Adrenal gland (tissue), 12 donors: Measurements from ENCODE around the gene KDM4C. TPM values are rescaled to one million over a fixed set of nuclear protein-coding genes. Genes with fewer than 3 reads are reported as not detected.

Source experiments
- DNase-seq, 7 donors: peaks; one replicate each; pipeline ENCODE4 v3.0.0-alpha.2; 2019 to 2020
- H3K27ac ChIP-seq, 5 donors: fragments of 200-600 bp; sonication (generic) in 4 of 5; 1 replicate in 3 of 5; 2 replicates in 2 of 5; pipeline versions ENCODE4 v1.5.1 to v1.8.0; 2016 to 2020; ENCODE audit warnings: mild to moderate bottlenecking in 1 of 5
- H3K27me3 ChIP-seq: fragments of 200-600 bp; 2 replicates; pipeline ENCODE4 v1.8.0; 2021
- H3K36me3 ChIP-seq, 2 donors: fragments of 200-600 bp; replicated peaks in 1 of 2; 1 replicate in 1 of 2; 2 replicates in 1 of 2; pipeline versions ENCODE4 v1.5.1 to v1.8.0; 2018 to 2022
- H3K4me1 ChIP-seq, 2 donors: fragments of 200-600 bp; replicated peaks in 1 of 2; 1 replicate in 1 of 2; 2 replicates in 1 of 2; pipeline versions ENCODE4 v1.5.1 to v1.8.0; 2018 to 2021
- H3K4me3 ChIP-seq, 4 donors: fragments of 200-600 bp; sonication (generic) in 3 of 4; one replicate each; pipeline ENCODE4 v1.5.1; 2016 to 2018
- H3K9me3 ChIP-seq, 3 donors: fragments of 200-600 bp; sonication (generic) in 1 of 3; replicated peaks in 1 of 3; 1 replicate in 2 of 3; 2 replicates in 1 of 3; pipeline versions ENCODE4 v1.5.1 to v1.8.0; 2016 to 2021
- CTCF ChIP-seq, 6 experiments: fragments of 450-650 bp in 4 of 6; fragments of 200-600 bp in 2 of 6; sonication (generic) in 1 of 6; IDR thresholded peaks; 1 replicate in 5 of 6; 2 replicates in 1 of 6; pipeline versions ENCODE4 v1.5.1 to v1.8.0; 2016 to 2021; ENCODE audit warnings: antibody characterized with exemption in 6 of 6, mild to moderate bottlenecking in 2 of 6, moderate library complexity in 1 of 6
- POLR2A ChIP-seq, 2 donors: fragments of 450-650 bp; IDR thresholded peaks; one replicate each; pipeline ENCODE4 v1.6.1; 2017; ENCODE audit warnings: antibody characterized with exemption in 2 of 2, mild to moderate bottlenecking in 2 of 2, moderate library complexity in 1 of 2
- WGBS, 4 donors: extraction: QIAGEN DNeasy Blood & Tissue Kit in 2 of 4; methylation state at CpG; one replicate each; pipeline versions ENCODE4 v1.1.5 to v1.1.7; 2013 to 2017; 5-methylcytosine and 5-hydroxymethylcytosine counted together
- intact Hi-C, 2 donors: fragments of 100-400 bp; cut with DNase I; formaldehyde crosslinking; loops; one replicate each; pipeline versions ENCODE4 v1.14.1 to v1.15.0; 2022 to 2023
- polyA plus RNA-seq, 3 donors: library from polyadenylated mRNA; stranded (reverse); fragments of 200-250 nt in 2 of 3; fragments of 350-450 nt in 1 of 3; fragmentation: Illumina TruSeq in 1 of 3; extraction: RNeasy Lipid Tissue Mini Kit (QIAGEN cat#74804) in 1 of 3; gene quantifications; one replicate each; pipeline ENCODE4 v1.2.3, GENCODE V29; 2013 to 2014
- total RNA-seq, 9 donors: library from RNA; depleted of rRNA in 4 of 9; stranded (reverse); fragments of >200 nt in 4 of 9; fragments of 120-200 nt in 1 of 9; fragmentation: NEBNext Ultra II Directional in 1 of 9; extraction: Animal tissue kit (Norgen Biotek cat#: 25700) in 1 of 9; gene quantifications; one replicate each; pipeline versions ENCODE4 v1.1.0 to v1.2.4, GENCODE V29; 2013 to 2023
- donor health status: healthy with polysubstance abuse.
- donor health status: Bipolar disorder and iron deficiency.
- donor health status: DM: yes; HTN: yes; CAD: no.
- donor health status: DM: no; HTN: no; CAD: no.
- donor health status: DM: no; HTN: no; CAD: no.
- donor health status: DM: yes; HTN: yes; CAD: no.

The KDM4C gene
- total and polyA plus RNA-seq, 12 donors, result 7.9 to 33.4 (median 23.3) TPM

- intact Hi-C loops, result no loop called here
- TF ChIP-seq CTCF (IDR thresholded peaks at IDR 0.05) (no peak), POLR2A (IDR thresholded peaks at IDR 0.05) (no peak)
- 0 to 49% (median 42%) methylated on average over 1 of the region's 1 CpG for WGBS, 4 donors
- Histone ChIP-seq H3K36me3 (no peaks in the 10 kb centered on the region), H3K9me3 (no peaks in the 10 kb centered on the region), H3K27me3 (no peaks in the 10 kb centered on the region), H3K27ac (no peak overlapping the region), H3K4me1 (peaks cover 0 to 4% of the 10 kb centered on the region in 2 donors), H3K4me3 (no peak overlapping the region)
- DNase-seq, result no peak
Observed at GRCh38 chr9:6899274-6899673, 141.5 kb downstream of the KDM4C start.

DNA sequence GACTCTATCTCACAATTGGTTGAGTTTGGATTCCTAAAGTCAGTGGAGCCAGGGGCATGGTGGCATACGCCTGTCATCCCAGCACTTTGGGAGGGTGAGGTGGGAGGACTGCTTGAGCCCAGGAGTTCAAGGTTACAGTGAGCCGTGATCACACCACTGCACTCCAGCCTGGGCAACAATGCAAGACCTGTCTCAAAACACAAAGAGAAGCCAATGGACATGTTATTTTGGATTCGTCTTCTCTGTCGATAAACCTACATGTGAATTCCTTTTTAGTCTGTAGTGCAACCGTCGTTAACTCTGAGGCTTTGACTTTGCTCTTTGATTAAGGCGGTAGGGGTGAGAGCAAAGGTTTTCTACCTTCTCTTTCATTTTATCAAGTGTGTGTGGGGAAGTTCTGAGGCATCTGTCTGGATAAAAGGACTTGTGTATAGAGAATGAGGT lies 142.7 kb downstream of the KDM4C start:
- peaks cover 0 to 4% of the 10 kb centered on the region in 2 donors for H3K4me1 ChIP-seq
- H3K27ac ChIP-seq, result no peak overlapping the region
- no peak for DNase-seq
- no peak for TF ChIP-seq CTCF (IDR thresholded peaks at IDR 0.05)
- TF ChIP-seq POLR2A (IDR thresholded peaks at IDR 0.05), result no peak
- H3K27me3 ChIP-seq, result no peaks in the 10 kb centered on the region
- no peaks in the 10 kb centered on the region for H3K36me3 ChIP-seq
- no peak overlapping the region for H3K4me3 ChIP-seq
- intact Hi-C loops, result no loop called here
- no peaks in the 10 kb centered on the region for H3K9me3 ChIP-seq
- WGBS, 4 donors, result 92 to 98% (median 95%) methylated on average over 6 to 7 of the region's 7 CpGs

- Histone ChIP-seq H3K36me3 (no peaks in the 10 kb centered on the region), H3K9me3 (no peaks in the 10 kb centered on the region), H3K27ac (no peak overlapping the region), H3K4me3 (no peak overlapping the region), H3K27me3 (no peaks in the 10 kb centered on the region), H3K4me1 (peaks cover 0 to 4% of the 10 kb centered on the region in 2 donors)
- intact Hi-C loops, result no loop called here
- DNase-seq, result no peak
- WGBS, 4 donors, result 86 to 95% (median 93%) methylated on average over 2 of the region's 2 CpGs
- TF ChIP-seq CTCF (IDR thresholded peaks at IDR 0.05) (no peak), POLR2A (IDR thresholded peaks at IDR 0.05) (no peak)
Observed at GRCh38 chr9:6901180-6901579, 143.4 kb downstream of the KDM4C start.

- WGBS, 4 donors, result 80 to 90% (median 84%) methylated on average over 5 of the region's 5 CpGs
- no peak overlapping the region for H3K27ac ChIP-seq
- no peak for DNase-seq
- intact Hi-C loops, result no loop called here
- TF ChIP-seq CTCF (IDR thresholded peaks at IDR 0.05) (no peak), POLR2A (IDR thresholded peaks at IDR 0.05) (no peak)
- peaks cover 0 to 4% of the 10 kb centered on the region in 2 donors for H3K4me1 ChIP-seq
- no peaks in the 10 kb centered on the region for H3K27me3 ChIP-seq
- no peaks in the 10 kb centered on the region for H3K9me3 ChIP-seq
- H3K36me3 ChIP-seq, result no peaks in the 10 kb centered on the region
- H3K4me3 ChIP-seq, result no peak overlapping the region
Observed at GRCh38 chr9:6902423-6902822, 144.7 kb downstream of the KDM4C start.
